Endothelial cell of umbilical vein (primary cell): ENCODE results near the gene LIN54. TPM values are rescaled to one million over a fixed set of nuclear protein-coding genes. Genes with fewer than 3 reads are reported as not detected.
"Not testable (repeated sequence)": the region's sequence is repeated elsewhere in the genome, so short reads cannot be mapped to it uniquely, and the experiment has no call there.

Experiments used
- BruUV-seq: library from RNA; stranded (reverse); fragments of 400-500 nt; replicated peaks from 2 replicates; lab custom pipeline; 2021; lab: Mats Ljungman, UMichigan
- CTCF ChIA-PET: fragments of 300-600, 350-600 bp; sonication (Branson Sonifier 250); formaldehyde crosslinking; loops from one replicate; lab custom pipeline; 2021; ENCODE audit warnings: antibody characterized with exemption, inconsistent platforms; lab: Charles Lee
- POLR2A ChIA-PET: fragments of 300-600, 350-600 bp; sonication (Branson Sonifier 250); formaldehyde crosslinking; loops from one replicate; lab custom pipeline; 2021; ENCODE audit warnings: antibody characterized with exemption, inconsistent platforms; lab: Charles Lee
- DNase-seq: peaks from one replicate; pipeline ENCODE4 v3.0.0-alpha.2; 2011; ENCODE audit warnings: low read depth, low spot score
- FAIRE-seq: peaks from 2 replicates; lab custom pipeline; 2011; peaks lifted over from hg19 to GRCh38; lab: Jason Lieb, UNC
- H2AFZ ChIP-seq: 2 replicates; pipeline ENCODE4 v1.6.0; 2012; ENCODE audit warnings: low read depth, low read length, control low read depth, inconsistent platforms
- H3K27ac ChIP-seq: 2 replicates; pipeline ENCODE4 v1.5.1; 2011; ENCODE audit warnings: low read depth, mild to moderate bottlenecking, control low read depth, low read length, moderate library complexity; ENCODE audit not compliant: insufficient read depth
- H3K27me3 ChIP-seq, 2 experiments: 2 replicates each; pipeline versions ENCODE4 v1.6.0 to v1.6.1; 2011; ENCODE audit warnings: low read length in 2 of 2, mixed read lengths in 1 of 2; ENCODE audit not compliant: control insufficient read depth in 2 of 2, insufficient read depth in 2 of 2
- H3K36me3 ChIP-seq, 2 experiments: 2 replicates in 1 of 2; 3 replicates in 1 of 2; pipeline ENCODE4 v1.5.1; 2011; ENCODE audit warnings: low read length in 2 of 2, mild to moderate bottlenecking in 1 of 2, moderate library complexity in 1 of 2; ENCODE audit not compliant: control insufficient read depth in 2 of 2, insufficient read depth in 2 of 2; ENCODE audit errors: extremely low read depth in 1 of 2
- H3K4me1 ChIP-seq: 3 replicates; pipeline ENCODE4 v1.5.1; 2011; ENCODE audit warnings: mild to moderate bottlenecking, low read length; ENCODE audit not compliant: control insufficient read depth, insufficient read depth; ENCODE audit errors: extremely low read depth
- H3K4me2 ChIP-seq: 2 replicates; pipeline ENCODE4 v1.6.1; 2011; ENCODE audit warnings: low read length, control low read depth, mixed read lengths; ENCODE audit not compliant: insufficient read depth
- H3K4me3 ChIP-seq, 3 experiments: fragments of 200-600 bp in 1 of 3; sonication (generic), shearing (Covaris generic) in 1 of 3; replicated peaks in 1 of 3; 2 replicates each; pipeline ENCODE4 v1.5.1; 2011 to 2016; ENCODE audit warnings: control low read depth in 3 of 3, low read length in 3 of 3, mild to moderate bottlenecking in 2 of 3, inconsistent platforms in 1 of 3, low read depth in 1 of 3, moderate library complexity in 1 of 3; ENCODE audit not compliant: insufficient read depth in 1 of 3
- H3K79me2 ChIP-seq: 2 replicates; pipeline ENCODE4 v1.6.0; 2012; ENCODE audit warnings: low read length, inconsistent platforms; ENCODE audit not compliant: control insufficient read depth, insufficient read depth
- H3K9ac ChIP-seq: replicated peaks from 2 replicates; pipeline ENCODE3; 2011; ENCODE audit warnings: low read length, control low read depth; ENCODE audit not compliant: insufficient read depth; ENCODE audit errors: extremely low read depth
- H3K9me1 ChIP-seq: replicated peaks from 3 replicates; pipeline ENCODE4 v1.6.0; 2011; ENCODE audit warnings: mild to moderate bottlenecking, low read length; ENCODE audit not compliant: control insufficient read depth, insufficient read depth; ENCODE audit errors: extremely low read depth
- H3K9me3 ChIP-seq: replicated peaks from 2 replicates; pipeline ENCODE4 v1.5.1; 2012; ENCODE audit warnings: low read length, inconsistent platforms; ENCODE audit not compliant: control insufficient read depth, insufficient read depth
- H4K20me1 ChIP-seq: replicated peaks from 2 replicates; pipeline ENCODE3; 2011; ENCODE audit warnings: mild to moderate bottlenecking, low read length; ENCODE audit not compliant: control insufficient read depth, insufficient read depth; ENCODE audit errors: extremely low read depth
- CTCF ChIP-seq, 2 donors: IDR thresholded peaks; 1 replicate in 1 of 2; 2 replicates in 1 of 2; pipeline ENCODE4 v1.5.1; 2011; ENCODE audit warnings: low read length in 2 of 2, mild to moderate bottlenecking in 2 of 2, moderate library complexity in 2 of 2, control low read depth in 1 of 2, inconsistent platforms in 1 of 2, low read depth in 1 of 2; ENCODE audit not compliant: insufficient read depth in 1 of 2; ENCODE audit errors: extremely low read depth in 1 of 2
- EZH2 ChIP-seq: IDR thresholded peaks from 2 replicates; pipeline ENCODE4 v1.6.1; 2012; ENCODE audit warnings: borderline replicate concordance, low read depth, mild to moderate bottlenecking, moderate library complexity, low read length, inconsistent platforms; ENCODE audit not compliant: severe bottlenecking
- FOS ChIP-seq: IDR thresholded peaks from 2 replicates; pipeline ENCODE4 v1.6.1; 2011; ENCODE audit warnings: mild to moderate bottlenecking, low read length, moderate library complexity, borderline replicate concordance; ENCODE audit not compliant: insufficient read depth
- GATA2 ChIP-seq: IDR thresholded peaks from 2 replicates; pipeline ENCODE4 v1.7.0; 2011; ENCODE audit warnings: low read depth, mild to moderate bottlenecking, moderate library complexity, mixed read lengths, low read length; ENCODE audit not compliant: insufficient read length, insufficient read depth
- JUN ChIP-seq: IDR thresholded peaks from 2 replicates; pipeline ENCODE4 v1.6.1; 2011; ENCODE audit warnings: borderline replicate concordance, low read depth; ENCODE audit not compliant: insufficient read length, insufficient read depth
- MAX ChIP-seq: IDR thresholded peaks from 2 replicates; pipeline ENCODE4 v1.6.1; 2011; ENCODE audit not compliant: insufficient read depth, insufficient read length
- MYC ChIP-seq: IDR thresholded peaks from one replicate; pipeline ENCODE4 v1.6.1; 2011; ENCODE audit warnings: mild to moderate bottlenecking, low read depth, low read length
- POLR2A ChIP-seq: IDR thresholded peaks from 2 replicates; pipeline ENCODE4 v1.6.1; 2012; ENCODE audit warnings: low read depth, mild to moderate bottlenecking, control low read depth, low read length
- POLR2AphosphoS5 ChIP-seq: IDR thresholded peaks from 2 replicates; pipeline ENCODE4 v1.6.1; 2012; ENCODE audit warnings: low read depth, mild to moderate bottlenecking, control low read depth, low read length, moderate library complexity; ENCODE audit not compliant: insufficient read depth
- dilution Hi-C: fragments of 300-500 bp; cut with MboI; formaldehyde crosslinking; loops from one replicate; pipeline ENCODE4 v1.15.0; 2019; ENCODE audit warnings: low sequenced_read_pairs; ENCODE audit not compliant: extremely low pct_ligation_motif_present
- intact Hi-C: fragments of 100-400 bp; cut with micrococcal nuclease; formaldehyde crosslinking; loops from one replicate; pipeline ENCODE4 v1.10.0; 2022
- polyA plus RNA-seq, 4 experiments: library from polyadenylated mRNA; depleted of rRNA in 3 of 4; stranded (reverse) in 3 of 4; unstranded in 1 of 4; fragments of >200 nt; gene quantifications; 2 replicates each; pipeline versions ENCODE4 v1.2.1 to v1.2.3, GENCODE V29; 2011 to 2012; ENCODE audit warnings: missing spikeins in 1 of 4
- total RNA-seq: library from RNA; stranded (reverse); gene quantifications from 2 replicates; pipeline ENCODE4 v1.2.3, GENCODE V29; 2021

LIN54 gene
- total and polyA plus RNA-seq, 2 donors (not counting 3 experiments of a cell fraction or from before 2014, with no cell fraction given) = 6.2 to 15.7 TPM

- peak; percentile 17 for DNase-seq
- Histone ChIP-seq H3K4me2 (peak overlapping the region; percentile 87), H3K27me3 (no peaks in the 10 kb centered on the region), H3K4me3 (peak overlapping the region; percentile 84 to 90 (median 88)), H3K9ac (peak overlapping the region; percentile 97), H3K36me3 (no peaks in the 10 kb centered on the region), H2AFZ (no peak overlapping the region), H3K27ac (peak overlapping the region; percentile 86), H3K9me3 (no peaks in the 10 kb centered on the region), H3K9me1 (no peaks in the 10 kb centered on the region), H3K4me1 (peaks cover 19% of the 10 kb centered on the region), H4K20me1 (no peaks in the 10 kb centered on the region), H3K79me2 (peaks cover 65% of the 10 kb centered on the region)
- TF ChIP-seq GATA2 (no peak), POLR2AphosphoS5 (no peak), FOS (no peak), MYC (no peak), MAX (no peak), EZH2 (no peak), CTCF (IDR thresholded peaks at IDR 0.05; ENCODE audit: extremely low read depth in 1 of 2, insufficient read depth in 1 of 2, low read depth in 1 of 2, low read length in 2 of 2) (no peak), POLR2A (no peak), JUN (no peak)
- CTCF ChIA-PET = interaction anchor here (2.4 to 2.9 kb wide), 2 partner anchors 251 to 275 kb away, joined by 5 to 8 read pairs; partner anchors contain the start of gene COQ2
- intact Hi-C loops (no loop called here), dilution Hi-C loops (no loop called here)
- TSS peak; percentile 11 for BruUV-seq
- POLR2A ChIA-PET = no interaction called here
- FAIRE-seq = no peak
These were observed 1.1 kb downstream of the LIN54 start for GRCh38 chr4:83009529-83009928.

GRCh38 chr4:83003044-83003791 lies 7.4 kb downstream of the LIN54 start:
- dilution Hi-C loops = not testable (repeated sequence)
- CTCF ChIA-PET = interaction anchor here (0.6 to 1.1 kb wide), 5 partner anchors 9 to 69 kb away, joined by 3 to 4 read pairs (median 3); no protein-coding TSS in a partner anchor

More at GRCh38 chr4:83003044-83003791, 7.4 kb downstream of the LIN54 start:
- BruUV-seq, H2AFZ ChIP-seq, H3K9ac ChIP-seq, FAIRE-seq, H3K4me1 ChIP-seq, H4K20me1 ChIP-seq, H3K9me1 ChIP-seq, H3K9me3 ChIP-seq, H3K4me3 ChIP-seq, H3K27me3 ChIP-seq, H3K27ac ChIP-seq, DNase-seq, H3K36me3 ChIP-seq, intact Hi-C loops, H3K4me2 ChIP-seq, POLR2A ChIA-PET: not testable (repeated sequence)
- peaks cover 69% of the 10 kb centered on the region for H3K79me2 ChIP-seq
